Measurements from ENCODE around the gene TIGAR. TPM values are rescaled to one million over a fixed set of nuclear protein-coding genes. Genes with fewer than 3 reads are reported as not detected.

The TIGAR gene
- total RNA-seq, 2 experiments from 2014 or later: 5.3 to 7.1 TPM

- no peaks in the 10 kb centered on the region for H3K9me3 Mint-ChIP-seq
- TF ChIP-seq CTCF (IDR thresholded peaks at IDR 0.05): peak; percentile 89
- peaks cover 59% of the 10 kb centered on the region for H3K36me3 ChIP-seq (ENCODE audit: insufficient read depth, low read length)
- H3K27me3 Mint-ChIP-seq: no peaks in the 10 kb centered on the region
- H3K4me1 Mint-ChIP-seq (ENCODE audit: low read depth): peaks cover 71% of the 10 kb centered on the region
- peak overlapping the region; percentile 19 to 82 for H3K27ac ChIP-seq (ENCODE audit: low read depth in 1 of 2, low read length in 2 of 2)
- intact Hi-C loops (cut with DNase I, micrococcal nuclease): loop anchor here (1.0 to 10.0 kb wide), 10 partner anchors 25 to 976 kb away; no protein-coding TSS in a partner anchor
- peak overlapping the region; percentile 99 for H3K27ac Mint-ChIP-seq
- peak overlapping the region; percentile 95 for H3K4me3 Mint-ChIP-seq
- POLR2A ChIA-PET: interaction anchor here (0.6 to 10.1 kb wide), 30 partner anchors 8 to 407 kb away, joined by 3 to 113 read pairs (median 6); partner anchors contain the start of gene PARP11
- peak; percentile 27 for ATAC-seq (ENCODE audit: poor library complexity)
- peak overlapping the region; percentile 95 for H3K4me3 ChIP-seq (ENCODE audit: low read length)
- H3K9me3 ChIP-seq (ENCODE audit: control insufficient read depth in 1 of 2, insufficient read depth in 1 of 2, low read length in 2 of 2): no peaks in the 10 kb centered on the region
- CTCF ChIA-PET: interaction anchor here (0.6 to 4.3 kb wide), 65 partner anchors 9 to 976 kb away, joined by 3 to 72 read pairs (median 5); partner anchors contain the start of genes AKAP3, NDUFA9, RAD51AP1 and TIGAR
- peaks cover 85% of the 10 kb centered on the region for H3K36me3 Mint-ChIP-seq (ENCODE audit: low read depth)
- peak; percentile 76 to 94 (median 84) for DNase-seq
- H3K27me3 ChIP-seq (ENCODE audit: control insufficient read depth in 1 of 2, insufficient read depth in 2 of 2, low read length in 2 of 2): no peaks in the 10 kb centered on the region
- peaks cover 80% of the 10 kb centered on the region for H3K4me1 ChIP-seq (ENCODE audit: insufficient read depth, low read length)
Measured at GRCh38 chr12:4276524-4277204, 44.3 kb upstream of the TIGAR start.

GRCh38 chr12:4277205-4277543 lies 43.8 kb upstream of the TIGAR start:
- peaks cover 64% of the 10 kb centered on the region for H3K36me3 ChIP-seq (ENCODE audit: insufficient read depth, low read length)
- H3K27me3 ChIP-seq (ENCODE audit: control insufficient read depth in 1 of 2, insufficient read depth in 2 of 2, low read length in 2 of 2): no peaks in the 10 kb centered on the region
- no peaks in the 10 kb centered on the region for H3K9me3 Mint-ChIP-seq
- H3K9me3 ChIP-seq (ENCODE audit: control insufficient read depth in 1 of 2, insufficient read depth in 1 of 2, low read length in 2 of 2): no peaks in the 10 kb centered on the region
- DNase-seq (no peak), ATAC-seq (ENCODE audit: poor library complexity) (no peak)
- H3K27me3 Mint-ChIP-seq: no peaks in the 10 kb centered on the region
- peak overlapping the region in 1 of 2 donors; percentile 19 for H3K27ac ChIP-seq (ENCODE audit: low read depth in 1 of 2, low read length in 2 of 2)
- H3K4me1 ChIP-seq (ENCODE audit: insufficient read depth, low read length): peaks cover 80% of the 10 kb centered on the region
- intact Hi-C loops (cut with DNase I, micrococcal nuclease): loop anchor here (1.0 to 10.0 kb wide), 10 partner anchors 26 to 977 kb away; no protein-coding TSS in a partner anchor
- H3K4me3 Mint-ChIP-seq: peak overlapping the region; percentile 95
- peaks cover 72% of the 10 kb centered on the region for H3K4me1 Mint-ChIP-seq (ENCODE audit: low read depth)
- H3K4me3 ChIP-seq (ENCODE audit: low read length): no peak overlapping the region
- ChIA-PET CTCF (interaction anchor here (0.6 to 4.3 kb wide), 60 partner anchors 9 to 977 kb away, joined by 3 to 72 read pairs (median 5); partner anchors contain the start of genes AKAP3, NDUFA9, RAD51AP1 and TIGAR), POLR2A (interaction anchor here (0.6 to 10.1 kb wide), 27 partner anchors 8 to 404 kb away, joined by 3 to 113 read pairs (median 7); partner anchors contain the start of gene PARP11)
- peaks cover 85% of the 10 kb centered on the region for H3K36me3 Mint-ChIP-seq (ENCODE audit: low read depth)
- peak; percentile 53 for TF ChIP-seq CTCF (IDR thresholded peaks at IDR 0.05)
- H3K27ac Mint-ChIP-seq: peak overlapping the region; percentile 99

GRCh38 chr12:4277857-4278256 lies 43.2 kb upstream of the TIGAR start:
- Histone ChIP-seq H3K27me3 (ENCODE audit: control insufficient read depth in 1 of 2, insufficient read depth in 2 of 2, low read length in 2 of 2) (no peaks in the 10 kb centered on the region), H3K27ac (ENCODE audit: low read depth in 1 of 2, low read length in 2 of 2) (peak overlapping the region in 1 of 2 donors; percentile 21), H3K4me3 (ENCODE audit: low read length) (no peak overlapping the region), H3K36me3 (ENCODE audit: insufficient read depth, low read length) (peaks cover 71% of the 10 kb centered on the region), H3K4me1 (ENCODE audit: insufficient read depth, low read length) (peaks cover 80% of the 10 kb centered on the region), H3K9me3 (ENCODE audit: control insufficient read depth in 1 of 2, insufficient read depth in 1 of 2, low read length in 2 of 2) (no peaks in the 10 kb centered on the region)
- H3K4me3 Mint-ChIP-seq: peak overlapping the region; percentile 58
- TF ChIP-seq CTCF (IDR thresholded peaks at IDR 0.05): no peak
- DNase-seq (no peak), ATAC-seq (ENCODE audit: poor library complexity) (no peak)
- peaks cover 74% of the 10 kb centered on the region for H3K4me1 Mint-ChIP-seq (ENCODE audit: low read depth)
- peak overlapping the region; percentile 85 for H3K27ac Mint-ChIP-seq
- POLR2A ChIA-PET: interaction anchor here (0.8 to 4.4 kb wide), 15 partner anchors 9 to 404 kb away, joined by 3 to 53 read pairs (median 7); partner anchors contain the start of gene PARP11
- peaks cover 87% of the 10 kb centered on the region for H3K36me3 Mint-ChIP-seq (ENCODE audit: low read depth)
- intact Hi-C loops (cut with DNase I, micrococcal nuclease): loop anchor here (1.0 to 10.0 kb wide), 11 partner anchors 27 to 978 kb away; no protein-coding TSS in a partner anchor
- no peaks in the 10 kb centered on the region for H3K27me3 Mint-ChIP-seq
- H3K9me3 Mint-ChIP-seq: no peaks in the 10 kb centered on the region
- CTCF ChIA-PET: interaction anchor here (0.6 to 4.3 kb wide), 21 partner anchors 10 to 409 kb away, joined by 3 to 72 read pairs (median 9); partner anchors contain the start of genes AKAP3, NDUFA9 and TIGAR
